ENCODE measurements around the gene NIT1. TPM values are rescaled to one million over a fixed set of nuclear protein-coding genes. Genes with fewer than 3 reads are reported as not detected.

The NIT1 gene
- total and polyA plus RNA-seq, 10 donors, result 27.7 to 48.2 (median 39.1) TPM

GRCh38 chr1:161131523-161132409 is 13.9 kb downstream of the NIT1 start:
- peak overlapping the region; percentile 55 to 85 (median 66) for H3K4me3 ChIP-seq
- 5 to 7% (median 6%) methylated on average over 22 of the region's 22 CpGs for WGBS, 5 donors
- H3K27me3 ChIP-seq (replicated peaks in 1 of 7), result no peaks in the 10 kb centered on the region
- peak; percentile 42 for DNase-seq
- peaks cover 40 to 92% (median 63%) of the 10 kb centered on the region in 6 donors for H3K4me1 ChIP-seq
- H3K9me3 ChIP-seq, result no peaks in the 10 kb centered on the region
- no peak for TF ChIP-seq POLR2A (IDR thresholded peaks at IDR 0.05)
- TF ChIP-seq, protein P1, sequence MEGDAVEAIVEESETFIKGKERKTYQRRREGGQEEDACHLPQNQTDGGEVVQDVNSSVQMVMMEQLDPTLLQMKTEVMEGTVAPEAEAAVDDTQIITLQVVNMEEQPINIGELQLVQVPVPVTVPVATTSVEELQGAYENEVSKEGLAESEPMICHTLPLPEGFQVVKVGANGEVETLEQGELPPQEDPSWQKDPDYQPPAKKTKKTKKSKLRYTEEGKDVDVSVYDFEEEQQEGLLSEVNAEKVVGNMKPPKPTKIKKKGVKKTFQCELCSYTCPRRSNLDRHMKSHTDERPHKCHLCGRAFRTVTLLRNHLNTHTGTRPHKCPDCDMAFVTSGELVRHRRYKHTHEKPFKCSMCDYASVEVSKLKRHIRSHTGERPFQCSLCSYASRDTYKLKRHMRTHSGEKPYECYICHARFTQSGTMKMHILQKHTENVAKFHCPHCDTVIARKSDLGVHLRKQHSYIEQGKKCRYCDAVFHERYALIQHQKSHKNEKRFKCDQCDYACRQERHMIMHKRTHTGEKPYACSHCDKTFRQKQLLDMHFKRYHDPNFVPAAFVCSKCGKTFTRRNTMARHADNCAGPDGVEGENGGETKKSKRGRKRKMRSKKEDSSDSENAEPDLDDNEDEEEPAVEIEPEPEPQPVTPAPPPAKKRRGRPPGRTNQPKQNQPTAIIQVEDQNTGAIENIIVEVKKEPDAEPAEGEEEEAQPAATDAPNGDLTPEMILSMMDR (IDR thresholded peaks at IDR 0.05 in 8 of 11, conservative IDR thresholded peaks at IDR 0.05 in 3 of 11), result no peak
- TF ChIP-seq POLR2AphosphoS5 (IDR thresholded peaks at IDR 0.05), result no peak
- peaks cover 2 to 43% (median 25%) of the 10 kb centered on the region in 6 donors for H3K36me3 ChIP-seq
- peak overlapping the region; percentile 95 to 99 (median 97) for H3K27ac ChIP-seq
- intact Hi-C loops (cut with DNase I; ENCODE audit: low total_unique reads), result no loop called here

DNA sequence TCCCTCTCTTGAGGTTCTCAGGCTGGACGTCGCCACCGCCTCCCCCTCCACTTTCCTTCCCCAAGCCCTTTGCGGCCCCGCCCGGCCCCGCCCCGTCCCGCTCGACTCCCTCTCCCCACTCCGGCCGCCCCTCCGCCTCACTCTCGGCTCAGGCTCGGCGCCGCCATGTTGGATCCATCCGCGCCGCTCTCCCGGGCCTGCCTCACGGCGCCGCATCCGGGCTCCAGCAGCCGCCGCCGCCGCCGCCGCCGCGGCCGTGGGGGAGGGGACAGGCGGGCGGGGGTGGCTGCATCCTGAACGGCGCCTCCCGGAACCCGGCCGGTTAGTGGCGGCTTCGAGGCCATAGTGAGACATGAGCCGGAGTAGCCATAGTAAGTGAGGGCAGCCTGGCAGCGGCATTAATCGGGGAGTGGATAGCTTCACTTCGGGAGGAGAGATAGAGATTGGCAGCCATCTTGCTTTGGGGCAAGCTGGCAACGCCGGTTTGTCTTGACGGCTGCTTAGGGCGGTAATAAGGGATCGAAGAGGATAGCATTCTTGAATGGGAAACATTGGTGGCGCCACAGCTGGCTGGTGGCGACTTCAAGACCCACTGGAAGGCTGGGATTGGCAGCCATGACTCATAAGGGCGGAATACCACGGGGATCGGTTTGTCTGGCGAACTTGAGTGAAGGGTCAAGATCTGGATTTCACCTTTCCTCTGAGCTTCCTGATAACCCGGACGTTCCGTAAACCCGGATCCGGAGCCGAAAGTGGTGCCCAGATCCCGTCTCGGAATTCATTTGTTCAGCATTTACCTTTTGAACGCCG is 14.7 kb downstream of the NIT1 start, which contains the start of gene DEDD:
Gene DEDD, minus strand, starts transcription at position 258 of the 810 bp plus-strand sequence. CDS start 8,205 bp downstream, outside the sequence.
- Histone ChIP-seq H3K27ac (peak within 1 kb of the TSS; percentile 95 to 99 (median 97)), H3K4me1 (peaks cover 40 to 92% (median 56%) of the 10 kb centered on the region in 6 donors), H3K9me3 (no peaks in the 10 kb centered on the region), H3K36me3 (peaks cover 2 to 34% (median 17%) of the 10 kb centered on the region in 6 donors), H3K4me3 (peak within 1 kb of the TSS; percentile 55 to 85 (median 66)), H3K27me3 (replicated peaks in 1 of 7) (no peaks in the 10 kb centered on the region)
- TF ChIP-seq POLR2AphosphoS5 (IDR thresholded peaks at IDR 0.05), result peak; percentile 74 to 80 (median 80)
- no peak for TF ChIP-seq POLR2A (IDR thresholded peaks at IDR 0.05)
- TF ChIP-seq, protein P1 (IDR thresholded peaks at IDR 0.05 in 8 of 11, conservative IDR thresholded peaks at IDR 0.05 in 3 of 11), result peak in 1 of 11 experiments; percentile 21
- intact Hi-C loops (cut with DNase I; ENCODE audit: low total_unique reads), result no loop called here
- 0 to 1% (median 1%) methylated on average over 30 to 68 of the region's 68 CpGs for WGBS, 5 donors
- DNase-seq, result peak; percentile 97

DNA sequence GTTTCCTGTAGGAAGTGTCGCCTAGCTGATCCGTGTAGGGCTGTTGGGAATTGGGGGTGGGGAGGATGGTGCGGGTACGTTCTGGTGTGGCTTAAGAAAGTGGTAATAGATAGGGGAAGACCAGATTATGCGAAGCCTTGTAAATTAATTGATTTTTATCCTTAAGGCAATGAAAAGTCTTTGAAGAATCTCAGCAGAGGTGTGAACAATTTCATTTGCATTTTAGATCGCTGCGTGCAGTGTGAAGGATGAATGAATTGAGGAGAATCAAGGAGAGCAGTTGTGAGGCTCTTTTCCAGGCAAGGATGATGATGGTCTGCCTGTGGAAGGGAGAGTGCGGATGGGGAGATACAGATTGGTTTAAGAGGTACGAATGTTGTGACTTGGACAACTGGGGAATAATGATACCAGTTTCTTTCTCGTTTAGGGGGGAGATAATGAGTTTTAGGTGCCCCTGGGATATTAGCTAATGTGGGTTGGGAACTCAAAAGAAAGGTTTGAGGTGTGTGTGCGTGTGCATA is 15.4 kb downstream of the NIT1 start:
- Histone ChIP-seq H3K27me3 (replicated peaks in 1 of 7) (no peaks in the 10 kb centered on the region), H3K4me3 (peak overlapping the region; percentile 55 to 85 (median 66)), H3K9me3 (no peaks in the 10 kb centered on the region), H3K27ac (peak overlapping the region; percentile 95 to 99 (median 97)), H3K36me3 (peaks cover 0 to 27% (median 12%) of the 10 kb centered on the region in 6 donors), H3K4me1 (peaks cover 38 to 92% (median 52%) of the 10 kb centered on the region in 6 donors)
- 5 to 9% (median 8%) methylated on average over 11 of the region's 11 CpGs for WGBS, 5 donors
- TF ChIP-seq POLR2A (IDR thresholded peaks at IDR 0.05), result no peak
- TF ChIP-seq POLR2AphosphoS5 (IDR thresholded peaks at IDR 0.05), result no peak
- intact Hi-C loops (cut with DNase I; ENCODE audit: low total_unique reads), result no loop called here
- DNase-seq, result no peak

GRCh38 chr1:161137881-161138280 is 20.0 kb downstream of the NIT1 start:
- DNase-seq, result no peak
- WGBS, 5 donors, result 73 to 87% (median 78%) methylated on average over 3 of the region's 3 CpGs
- no peak for TF ChIP-seq POLR2AphosphoS5 (IDR thresholded peaks at IDR 0.05)
- Histone ChIP-seq H3K4me3 (no peak overlapping the region), H3K27me3 (replicated peaks in 1 of 7) (no peaks in the 10 kb centered on the region), H3K27ac (peak overlapping the region in 5 of 8 donors; percentile 10 to 61 (median 34)), H3K36me3 (peaks cover 0 to 7% (median 0%) of the 10 kb centered on the region in 6 donors), H3K4me1 (peaks cover 8 to 72% (median 23%) of the 10 kb centered on the region in 6 donors), H3K9me3 (no peaks in the 10 kb centered on the region)
- intact Hi-C loops (cut with DNase I; ENCODE audit: low total_unique reads), result no loop called here

Measured in spleen (tissue), 11 donors.